Central memory CD8-positive, alpha-beta T cell (primary cell): Measurements from ENCODE around the gene CIRBP.

Source experiments
- ATAC-seq: fragments of 150-1000 bp; cut with Tn5 transposase; replicated peaks from 2 replicates; pipeline ENCODE4 v1.10.0; 2022; ENCODE audit warnings: mild to moderate bottlenecking, moderate FRiP score, moderate number of reproducible peaks; ENCODE audit not compliant: poor library complexity, severe bottlenecking; ENCODE audit errors: extremely low read depth
- DNase-seq, 2 donors: peaks; one replicate each; pipeline ENCODE4 v3.0.0; 2021; ENCODE audit warnings: low spot score in 2 of 2
- H3K27ac Mint-ChIP-seq: one replicate; pipeline ENCODE4 v1.8.0; 2022; ENCODE audit warnings: low read depth, mild to moderate bottlenecking, moderate library complexity, mixed read lengths
- H3K27me3 Mint-ChIP-seq: one replicate; pipeline ENCODE4 v1.8.0; 2022; ENCODE audit warnings: mixed read lengths
- H3K36me3 Mint-ChIP-seq: one replicate; pipeline ENCODE4 v1.8.0; 2022; ENCODE audit warnings: mild to moderate bottlenecking, moderate library complexity, mixed read lengths; ENCODE audit not compliant: insufficient read depth
- H3K4me1 Mint-ChIP-seq: one replicate; pipeline ENCODE4 v1.8.0; 2022; ENCODE audit warnings: mixed read lengths
- H3K4me3 Mint-ChIP-seq: one replicate; pipeline ENCODE4 v1.8.0; 2022; ENCODE audit warnings: mild to moderate bottlenecking, moderate library complexity, mixed read lengths
- H3K9me3 Mint-ChIP-seq: one replicate; pipeline ENCODE4 v1.8.0; 2022; ENCODE audit warnings: mixed read lengths

Gene CIRBP

DNA sequence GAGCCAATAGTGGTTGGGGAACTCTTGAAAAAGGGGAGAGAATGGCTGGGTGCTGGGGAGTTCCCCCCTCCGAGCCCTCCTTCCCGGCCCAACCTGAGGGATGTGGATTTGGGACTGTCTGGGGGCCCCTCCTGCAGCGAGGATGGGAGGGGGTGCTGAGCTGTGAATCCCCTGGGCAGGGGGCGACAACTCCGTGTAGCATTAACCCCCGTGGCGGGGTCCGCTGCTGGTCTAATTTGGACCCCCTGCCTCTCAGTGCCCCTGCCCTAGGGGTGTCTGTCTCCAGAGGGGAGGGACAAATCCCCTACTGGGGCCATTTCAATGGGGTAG is 11.0 kb upstream of the CIRBP start:
- ATAC-seq (no peak), DNase-seq (no peak)
- H3K36me3 Mint-ChIP-seq: peaks cover 73% of the 10 kb centered on the region
- peak overlapping the region; percentile 100 for H3K27ac Mint-ChIP-seq
- H3K4me1 Mint-ChIP-seq: peaks cover 50% of the 10 kb centered on the region
- H3K4me3 Mint-ChIP-seq: peak overlapping the region; percentile 95
- no peaks in the 10 kb centered on the region for H3K27me3 Mint-ChIP-seq
- no peaks in the 10 kb centered on the region for H3K9me3 Mint-ChIP-seq

DNA sequence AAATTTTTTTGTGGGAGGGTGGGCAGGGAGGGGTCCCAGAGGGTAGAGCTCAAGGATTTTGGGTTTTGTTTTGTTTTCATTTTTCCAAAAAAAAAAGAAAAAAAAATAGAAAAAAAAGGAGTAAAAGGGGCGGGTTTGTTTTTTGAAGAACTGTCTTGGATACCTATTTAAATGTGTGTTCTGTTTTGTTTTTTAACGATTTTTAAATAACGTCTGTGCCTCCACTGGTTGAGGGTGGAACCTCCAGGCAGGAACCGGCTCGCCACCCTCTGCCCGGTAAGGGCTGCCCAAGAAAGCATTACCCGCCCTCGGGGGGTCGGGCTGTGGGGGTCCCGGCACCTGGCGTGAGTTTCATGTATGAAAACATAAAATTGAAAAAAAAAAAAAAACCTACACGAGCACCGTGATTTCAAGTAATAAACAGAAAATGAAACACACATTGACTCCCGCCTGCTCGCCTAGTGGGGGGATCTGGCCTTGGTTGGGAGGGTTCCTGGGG is 10.4 kb upstream of the CIRBP start:
- Mint-ChIP-seq H3K36me3 (peaks cover 67% of the 10 kb centered on the region), H3K27me3 (no peaks in the 10 kb centered on the region), H3K27ac (peak overlapping the region; percentile 100), H3K4me3 (peak overlapping the region; percentile 95), H3K9me3 (no peaks in the 10 kb centered on the region), H3K4me1 (peaks cover 48% of the 10 kb centered on the region)
- ATAC-seq (peak; percentile 5), DNase-seq (no peak)

DNA sequence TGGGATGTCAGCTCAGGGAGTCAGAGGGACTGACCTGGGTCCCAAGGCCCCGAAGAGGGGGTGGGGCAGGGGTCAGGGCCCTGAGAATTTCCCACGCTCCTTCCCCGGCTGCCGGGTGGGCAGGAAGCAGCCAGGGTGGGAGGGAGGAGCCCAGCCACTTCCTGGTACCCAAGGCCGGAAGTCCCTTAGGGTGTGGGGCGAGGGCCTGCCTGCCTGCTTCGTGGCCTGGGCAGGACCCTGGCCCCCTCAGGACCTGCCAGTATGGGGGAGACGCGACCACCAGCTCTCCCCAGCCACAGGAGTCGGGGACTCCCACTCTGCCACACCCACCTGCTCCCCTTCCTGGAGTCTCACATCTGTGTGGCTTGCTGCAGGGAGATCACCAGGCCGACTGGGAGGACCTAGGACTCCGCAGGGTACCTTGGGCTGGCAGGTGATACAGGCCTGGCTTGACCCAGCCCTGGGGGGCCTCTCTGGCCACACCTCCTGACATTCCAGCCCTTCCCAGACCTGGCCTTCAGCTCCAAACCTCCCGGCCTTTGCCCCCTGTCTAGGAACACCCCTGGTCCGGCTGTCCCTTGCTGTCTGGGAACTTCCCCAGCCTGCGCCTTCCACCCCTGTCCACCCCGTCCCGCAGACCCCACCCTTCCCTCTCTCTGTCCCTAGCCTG is 9.8 kb upstream of the CIRBP start:
- peak; percentile 61 to 68 for DNase-seq

DNA sequence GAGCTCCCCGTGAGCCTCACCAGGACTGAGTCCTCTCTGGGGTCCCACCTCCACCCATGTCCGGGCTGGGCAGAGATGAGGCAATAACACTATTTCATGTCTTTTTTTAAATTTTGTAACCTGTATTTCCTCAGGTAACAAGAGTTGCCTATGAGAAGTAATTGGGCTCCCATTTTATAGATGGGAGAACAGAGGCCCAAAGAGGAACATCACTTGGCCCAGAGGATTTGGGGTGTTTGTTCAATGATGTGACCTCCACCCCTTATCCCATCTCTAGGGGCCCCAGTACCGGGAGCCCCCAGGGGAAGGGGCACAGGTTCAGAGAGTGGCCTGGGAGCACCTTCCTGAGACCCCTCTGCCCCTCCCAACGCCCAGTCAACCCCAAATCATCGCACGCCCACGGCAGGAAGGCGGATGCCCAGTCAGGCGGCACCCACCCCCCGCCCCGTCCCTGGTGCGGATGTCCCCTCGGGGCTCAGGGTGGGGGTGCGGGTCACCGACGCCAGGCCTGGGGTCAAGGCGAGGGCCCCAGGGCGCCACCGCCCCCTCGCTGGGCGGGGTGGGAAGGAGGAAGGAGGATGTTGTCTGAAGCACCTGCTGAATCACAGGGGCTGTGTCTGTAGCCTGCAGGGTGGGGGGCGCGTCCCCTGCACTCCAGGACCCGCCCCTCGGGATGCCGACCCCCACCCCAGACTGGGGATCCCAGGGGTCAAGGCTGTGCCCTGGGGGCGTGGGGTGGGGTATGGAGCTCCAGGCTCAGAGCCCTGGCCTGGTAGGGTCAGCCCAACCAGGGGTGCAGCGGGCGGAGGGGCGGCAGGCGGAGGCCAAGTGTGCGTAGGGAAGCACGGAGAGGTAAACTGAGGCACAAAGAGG is 9.0 kb upstream of the CIRBP start:
- no peaks in the 10 kb centered on the region for H3K9me3 Mint-ChIP-seq
- peak overlapping the region; percentile 95 for H3K4me3 Mint-ChIP-seq
- ATAC-seq (peak; percentile 10), DNase-seq (no peak)
- H3K27me3 Mint-ChIP-seq: no peaks in the 10 kb centered on the region
- H3K27ac Mint-ChIP-seq: peak overlapping the region; percentile 100
- H3K36me3 Mint-ChIP-seq: peaks cover 59% of the 10 kb centered on the region
- H3K4me1 Mint-ChIP-seq: peaks cover 55% of the 10 kb centered on the region

More for the DNA sequence above, 9.8 kb upstream of the CIRBP start:
- H3K36me3 Mint-ChIP-seq: peaks cover 67% of the 10 kb centered on the region
- H3K9me3 Mint-ChIP-seq: no peaks in the 10 kb centered on the region
- H3K4me3 Mint-ChIP-seq: peak overlapping the region; percentile 95
- peaks cover 48% of the 10 kb centered on the region for H3K4me1 Mint-ChIP-seq
- H3K27ac Mint-ChIP-seq: peak overlapping the region; percentile 100
- H3K27me3 Mint-ChIP-seq: no peaks in the 10 kb centered on the region
- ATAC-seq: peak; percentile 40

GRCh38 chr19:1260749-1261537 is 8.2 kb upstream of the CIRBP start:
- peak; percentile 87 to 97 for DNase-seq
- Mint-ChIP-seq H3K4me3 (peak overlapping the region; percentile 95), H3K27me3 (no peaks in the 10 kb centered on the region), H3K27ac (peak overlapping the region; percentile 100), H3K36me3 (peaks cover 54% of the 10 kb centered on the region), H3K9me3 (no peaks in the 10 kb centered on the region), H3K4me1 (peaks cover 60% of the 10 kb centered on the region)
- ATAC-seq: peak; percentile 79

- ATAC-seq (peak; percentile 1), DNase-seq (no peak)
- Mint-ChIP-seq H3K9me3 (no peaks in the 10 kb centered on the region), H3K27me3 (no peaks in the 10 kb centered on the region), H3K4me3 (peak overlapping the region; percentile 95), H3K36me3 (peaks cover 50% of the 10 kb centered on the region), H3K4me1 (peaks cover 62% of the 10 kb centered on the region), H3K27ac (peak overlapping the region; percentile 100)
Measured at GRCh38 chr19:1261538-1261797, 7.7 kb upstream of the CIRBP start.

- Mint-ChIP-seq H3K4me1 (peaks cover 62% of the 10 kb centered on the region), H3K27ac (peak overlapping the region; percentile 100), H3K36me3 (peaks cover 46% of the 10 kb centered on the region), H3K4me3 (peak overlapping the region; percentile 95), H3K9me3 (no peaks in the 10 kb centered on the region), H3K27me3 (no peaks in the 10 kb centered on the region)
- DNase-seq (peak in 1 of 2 donors; percentile 44), ATAC-seq (no peak)
Measured at GRCh38 chr19:1261798-1262622, 7.1 kb upstream of the CIRBP start.

- DNase-seq (no peak), ATAC-seq (no peak)
- Mint-ChIP-seq H3K27ac (peak overlapping the region; percentile 100), H3K27me3 (no peaks in the 10 kb centered on the region), H3K36me3 (peaks cover 41% of the 10 kb centered on the region), H3K4me3 (peak overlapping the region; percentile 95), H3K9me3 (no peaks in the 10 kb centered on the region), H3K4me1 (peaks cover 64% of the 10 kb centered on the region)
Measured at GRCh38 chr19:1262623-1263123, 6.5 kb upstream of the CIRBP start.

DNA sequence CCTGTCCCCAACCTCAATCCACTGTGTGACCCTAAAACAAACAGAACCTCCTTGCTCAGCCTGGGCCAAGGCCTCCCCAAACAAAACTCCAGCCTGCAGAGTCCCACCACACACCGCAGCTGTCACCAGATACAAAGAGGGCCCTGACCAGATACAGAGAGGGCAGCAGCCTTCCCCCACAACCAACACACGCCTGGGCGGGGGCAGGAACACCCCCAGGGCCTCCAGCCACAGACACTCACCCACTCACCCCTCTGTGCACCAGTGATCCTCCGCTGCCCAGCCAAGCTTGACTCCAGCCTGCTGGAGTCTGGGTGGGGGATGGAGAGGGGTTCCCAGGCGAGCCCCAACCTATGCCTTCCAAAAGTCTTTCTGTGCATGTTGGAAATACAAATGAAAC is 5.9 kb upstream of the CIRBP start:
- Mint-ChIP-seq H3K27me3 (no peaks in the 10 kb centered on the region), H3K4me3 (peak overlapping the region; percentile 95), H3K4me1 (peaks cover 64% of the 10 kb centered on the region), H3K9me3 (no peaks in the 10 kb centered on the region), H3K27ac (peak overlapping the region; percentile 100), H3K36me3 (peaks cover 36% of the 10 kb centered on the region)
- DNase-seq (no peak), ATAC-seq (no peak)

DNA sequence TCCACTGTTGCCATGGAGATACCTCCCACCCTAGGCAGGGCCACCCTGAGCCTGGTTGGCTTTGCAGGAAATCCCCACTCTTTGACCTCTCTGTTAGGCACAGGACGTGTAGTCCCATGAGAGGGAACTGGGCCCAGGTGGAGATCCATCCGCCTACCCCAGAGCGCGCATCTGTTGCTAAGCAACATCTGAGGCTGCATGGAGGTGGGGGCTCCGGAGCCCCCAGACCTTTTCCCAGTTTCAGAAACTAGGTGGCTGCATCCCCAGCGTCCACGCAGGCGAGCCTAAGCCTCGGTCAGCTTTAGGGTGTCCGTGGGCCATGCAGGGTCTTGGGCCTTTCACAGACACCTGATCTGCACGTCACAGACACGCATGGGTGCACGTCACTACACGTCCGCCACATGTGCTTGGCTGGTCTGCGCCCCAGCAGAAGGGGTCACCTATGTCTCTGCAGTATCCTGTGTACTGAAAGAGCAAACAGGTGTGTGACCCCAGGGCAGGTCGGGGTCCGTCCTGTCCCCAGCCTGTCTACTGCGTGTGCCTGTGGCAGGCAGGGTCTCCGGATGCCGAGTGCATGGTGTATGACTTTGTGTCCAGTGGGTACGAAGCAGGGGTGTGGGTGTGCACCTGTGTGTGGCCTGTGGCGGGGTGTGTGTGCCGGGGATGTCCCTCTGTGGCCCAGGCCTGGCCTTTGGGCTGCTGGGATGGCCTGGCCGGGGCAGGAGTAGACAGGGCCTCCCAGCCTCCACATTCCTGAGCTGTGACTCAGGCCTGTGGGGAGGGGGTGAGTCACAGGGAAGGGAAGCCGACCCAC is 4.1 kb upstream of the CIRBP start:
- no peaks in the 10 kb centered on the region for H3K27me3 Mint-ChIP-seq
- H3K4me3 Mint-ChIP-seq: peak overlapping the region; percentile 58
- H3K9me3 Mint-ChIP-seq: no peaks in the 10 kb centered on the region
- DNase-seq (no peak), ATAC-seq (no peak)
- peaks cover 61% of the 10 kb centered on the region for H3K4me1 Mint-ChIP-seq
- H3K27ac Mint-ChIP-seq: peak overlapping the region; percentile 25
- H3K36me3 Mint-ChIP-seq: peaks cover 32% of the 10 kb centered on the region

DNA sequence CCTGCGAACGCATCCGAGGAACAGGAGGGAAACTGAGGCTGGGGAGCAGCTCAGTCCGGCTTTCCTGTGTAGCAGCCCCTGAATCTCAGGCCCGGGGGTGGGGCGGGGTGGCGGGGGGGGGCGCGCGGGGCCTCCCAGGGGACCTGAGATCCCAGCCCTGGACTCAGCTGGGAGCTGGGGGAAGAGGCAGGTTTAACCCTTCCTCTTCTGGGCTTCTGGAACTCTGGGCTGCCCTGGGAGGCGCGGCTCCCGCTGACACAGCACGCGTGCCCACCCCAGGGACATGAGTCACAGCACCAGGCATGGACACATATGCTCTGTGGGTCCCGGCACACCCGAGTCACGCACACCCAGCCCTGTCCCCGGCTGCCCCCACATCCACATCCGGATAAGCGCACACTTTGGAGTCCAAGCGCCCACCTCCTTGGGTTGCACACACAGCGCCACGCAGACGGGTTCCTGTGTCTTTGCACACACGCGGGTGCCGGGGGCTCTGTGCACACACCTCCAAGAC is 3.5 kb upstream of the CIRBP start:
- Mint-ChIP-seq H3K27me3 (no peaks in the 10 kb centered on the region), H3K4me3 (peak overlapping the region; percentile 82), H3K4me1 (peaks cover 67% of the 10 kb centered on the region), H3K36me3 (peaks cover 34% of the 10 kb centered on the region), H3K9me3 (no peaks in the 10 kb centered on the region), H3K27ac (peak overlapping the region; percentile 25)
- DNase-seq (no peak), ATAC-seq (no peak)
